GM21367 (cell line): Measurements from ENCODE around the gene DNAI4.
"Not testable (repeated sequence)": the region's sequence is repeated elsewhere in the genome, so short reads cannot be mapped to it uniquely, and the experiment has no call there.

Experiments used
- ATAC-seq: cut with Tn5 transposase; IDR thresholded peaks from one replicate; pipeline ENCODE4 v1.9.1; 2021; ENCODE audit not compliant: unreplicated experiment

DNAI4 gene

GRCh38 chr1:66929146-66929688 is 4.6 kb upstream of the DNAI4 start:
- ATAC-seq, result no peak

- ATAC-seq, result no peak
Measured at GRCh38 chr1:66927528-66927927, 2.9 kb upstream of the DNAI4 start.

- ATAC-seq, result no peak
Measured at GRCh38 chr1:66925944-66926343, 1.3 kb upstream of the DNAI4 start.

GRCh38 chr1:66925558-66925910 is 878 bp upstream of the DNAI4 start:
- ATAC-seq, result peak; percentile 1

- no peak for ATAC-seq
Measured at GRCh38 chr1:66920543-66920942, 4.1 kb downstream of the DNAI4 start.

GRCh38 chr1:66919828-66920227 is 4.8 kb downstream of the DNAI4 start:
- ATAC-seq, result no peak

- no peak for ATAC-seq
Measured at GRCh38 chr1:66919063-66919462, 5.6 kb downstream of the DNAI4 start.

- no peak for ATAC-seq
Measured at GRCh38 chr1:66917476-66917875, 7.2 kb downstream of the DNAI4 start.

- ATAC-seq, result no peak
Measured at GRCh38 chr1:66916320-66916719, 8.3 kb downstream of the DNAI4 start.

GRCh38 chr1:66915203-66915602 is 9.5 kb downstream of the DNAI4 start:
- ATAC-seq, result not testable (repeated sequence)

- ATAC-seq, result no peak
Measured at GRCh38 chr1:66893712-66894111, 30.9 kb downstream of the DNAI4 start.

- no peak for ATAC-seq
Measured at GRCh38 chr1:66890621-66891020, 34.0 kb downstream of the DNAI4 start.

- no peak for ATAC-seq
Measured at GRCh38 chr1:66889030-66889429, 35.6 kb downstream of the DNAI4 start.

- ATAC-seq, result no peak
Measured at GRCh38 chr1:66876664-66877063, 48.0 kb downstream of the DNAI4 start.

GRCh38 chr1:66873111-66873510 is 51.5 kb downstream of the DNAI4 start:
- no peak for ATAC-seq

GRCh38 chr1:66872024-66872423 is 52.6 kb downstream of the DNAI4 start:
- ATAC-seq, result not testable (repeated sequence)

- no peak for ATAC-seq
Measured at GRCh38 chr1:66867501-66867900, 57.2 kb downstream of the DNAI4 start.

GRCh38 chr1:66860529-66860928 is 64.1 kb downstream of the DNAI4 start:
- ATAC-seq, result no peak

GRCh38 chr1:66853379-66853778 is 71.3 kb downstream of the DNAI4 start:
- ATAC-seq, result no peak

GRCh38 chr1:66852870-66853269 is 71.8 kb downstream of the DNAI4 start:
- ATAC-seq, result peak; percentile 70

- ATAC-seq, result no peak
Measured at GRCh38 chr1:66850989-66851388, 73.7 kb downstream of the DNAI4 start.

GRCh38 chr1:66848193-66848592 is 76.5 kb downstream of the DNAI4 start:
- ATAC-seq, result no peak

GRCh38 chr1:66840929-66841328 is 83.7 kb downstream of the DNAI4 start:
- no peak for ATAC-seq

- ATAC-seq, result no peak
Measured at GRCh38 chr1:66834926-66835325, 89.7 kb downstream of the DNAI4 start.
